ENCODE measurements around the gene FBN1. TPM values are rescaled to one million over a fixed set of nuclear protein-coding genes. Genes with fewer than 3 reads are reported as not detected.

The FBN1 gene
- total and polyA plus RNA-seq, 10 of the 15 experiments (the other 5 are each of a cell fraction or from before 2014, with no cell fraction given), result 2.2 to 15.3 (median 7.0) TPM

DNA sequence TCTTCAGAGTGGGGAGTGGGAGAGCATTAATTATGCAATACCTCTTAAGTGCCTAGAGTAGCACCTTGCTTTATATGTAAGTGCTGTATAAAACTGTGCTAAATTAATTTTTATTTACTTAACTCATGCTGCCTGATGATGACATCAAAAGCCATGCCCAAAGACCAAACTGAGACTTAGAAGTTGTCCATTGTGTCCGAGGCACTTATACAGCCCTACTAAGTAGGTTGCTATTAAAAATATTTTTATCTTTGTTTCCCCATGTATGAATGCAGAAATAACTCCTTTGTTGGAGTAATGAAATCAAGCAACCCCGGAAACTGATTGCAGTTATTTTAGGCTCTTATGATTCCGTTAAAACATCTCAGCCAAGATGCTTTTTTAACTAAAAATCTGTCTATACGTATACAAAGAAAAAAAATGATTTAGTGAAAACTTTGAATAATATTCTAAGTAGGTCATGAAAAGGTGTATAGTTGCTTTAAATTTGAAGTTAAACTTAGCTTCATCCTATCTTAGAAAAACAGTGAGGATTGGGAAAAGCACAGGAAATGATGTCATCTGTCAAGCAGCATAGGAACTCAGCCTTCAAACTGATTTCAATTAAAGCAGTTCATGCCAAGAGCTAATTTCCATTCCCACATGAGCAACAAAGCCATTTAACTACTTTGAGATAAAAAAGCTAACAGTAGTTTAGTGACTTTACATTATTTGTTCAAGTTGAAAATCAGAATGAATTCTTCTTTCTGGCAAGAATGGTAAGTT lies 43.0 kb downstream of the FBN1 start:
- POLR2A ChIA-PET, result no interaction called here
- RAD21 ChIA-PET (ENCODE audit: unreplicated experiment), result interaction anchor here (0.9 kb wide), 1 partner anchor 67 kb away, joined by 3 read pairs; no protein-coding TSS in a partner anchor
- Histone ChIP-seq H3K9ac (ENCODE audit: control insufficient read depth, insufficient read depth, low read length) (no peak overlapping the region), H2AFZ (ENCODE audit: control insufficient read depth, low read depth, low read length) (no peak overlapping the region), H3K36me3 (ENCODE audit: control insufficient read depth in 2 of 2, insufficient read depth in 2 of 2, low read length in 1 of 2) (no peaks in the 10 kb centered on the region), H3K27ac (ENCODE audit: control insufficient read depth, insufficient read depth) (no peak overlapping the region), H3K9me3 (replicated peaks; ENCODE audit: control insufficient read depth, insufficient read depth, low read length) (no peaks in the 10 kb centered on the region), H3K27me3 (replicated peaks in 1 of 2; ENCODE audit: control insufficient read depth in 2 of 2, insufficient read depth in 2 of 2, low read length in 1 of 2) (no peaks in the 10 kb centered on the region), H3K79me2 (ENCODE audit: control insufficient read depth, insufficient read depth, low read length) (no peaks in the 10 kb centered on the region), H4K20me1 (ENCODE audit: control insufficient read depth, insufficient read depth) (no peaks in the 10 kb centered on the region), H3K4me2 (ENCODE audit: control insufficient read depth, insufficient read depth) (no peak overlapping the region), H3K4me3 (no peak overlapping the region), H3K4me1 (ENCODE audit: control insufficient read depth, insufficient read depth, low read length) (no peaks in the 10 kb centered on the region)
- 85% methylated on average over 4 of the region's 4 CpGs for WGBS (ENCODE audit: insufficient coverage, insufficient replicate concordance, low lambda C conversion rate, missing lambda C conversion rate)
- SMC1A ChIA-PET (ENCODE audit: uncharacterized antibody, unreplicated experiment), result interaction anchor here (0.6 to 1.1 kb wide), 2 partner anchors 14 to 361 kb away, joined by 3 read pairs; partner anchors contain the start of gene SHC4
- no peak for DNase-seq (ENCODE audit: low read depth, low spot score)
- no TSS peak for BruUV-seq (replicated peaks)
- ATAC-seq, result no peak
- TF ChIP-seq ZNF274 (IDR thresholded peaks at IDR 0.05; ENCODE audit: insufficient read depth, insufficient read length), result no peak
- TF ChIP-seq YY1 (IDR thresholded peaks at IDR 0.05; ENCODE audit: low read depth, low read length), result no peak
- TF ChIP-seq MTA2 (IDR thresholded peaks at IDR 0.05; ENCODE audit: low read depth), result no peak
- TF ChIP-seq ZNF207 (IDR thresholded peaks at IDR 0.05; ENCODE audit: borderline replicate concordance), result no peak
- TF ChIP-seq, protein P1, sequence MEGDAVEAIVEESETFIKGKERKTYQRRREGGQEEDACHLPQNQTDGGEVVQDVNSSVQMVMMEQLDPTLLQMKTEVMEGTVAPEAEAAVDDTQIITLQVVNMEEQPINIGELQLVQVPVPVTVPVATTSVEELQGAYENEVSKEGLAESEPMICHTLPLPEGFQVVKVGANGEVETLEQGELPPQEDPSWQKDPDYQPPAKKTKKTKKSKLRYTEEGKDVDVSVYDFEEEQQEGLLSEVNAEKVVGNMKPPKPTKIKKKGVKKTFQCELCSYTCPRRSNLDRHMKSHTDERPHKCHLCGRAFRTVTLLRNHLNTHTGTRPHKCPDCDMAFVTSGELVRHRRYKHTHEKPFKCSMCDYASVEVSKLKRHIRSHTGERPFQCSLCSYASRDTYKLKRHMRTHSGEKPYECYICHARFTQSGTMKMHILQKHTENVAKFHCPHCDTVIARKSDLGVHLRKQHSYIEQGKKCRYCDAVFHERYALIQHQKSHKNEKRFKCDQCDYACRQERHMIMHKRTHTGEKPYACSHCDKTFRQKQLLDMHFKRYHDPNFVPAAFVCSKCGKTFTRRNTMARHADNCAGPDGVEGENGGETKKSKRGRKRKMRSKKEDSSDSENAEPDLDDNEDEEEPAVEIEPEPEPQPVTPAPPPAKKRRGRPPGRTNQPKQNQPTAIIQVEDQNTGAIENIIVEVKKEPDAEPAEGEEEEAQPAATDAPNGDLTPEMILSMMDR (IDR thresholded peaks at IDR 0.05 in 2 of 3, conservative IDR thresholded peaks at IDR 0.05 in 1 of 3; ENCODE audit: control insufficient read depth in 2 of 3, extremely low read depth in 1 of 3, insufficient read depth in 1 of 3, low read depth in 3 of 3, low read length in 3 of 3), result no peak
- no peak for TF ChIP-seq TCF7 (IDR thresholded peaks at IDR 0.05; ENCODE audit: borderline replicate concordance)
- TF ChIP-seq SMAD1 (IDR thresholded peaks at IDR 0.05; ENCODE audit: low read depth, partially characterized antibody), result no peak
- CTCF ChIA-PET, result no interaction called here
- no peak for FAIRE-seq
- intact Hi-C loops (cut with micrococcal nuclease; ENCODE audit: unreplicated experiment), result no loop called here
- in situ Hi-C loops (cut with MboI), result no loop called here
